ENCODE results near the gene ZGPAT. TPM values are rescaled to one million over a fixed set of nuclear protein-coding genes. Genes with fewer than 3 reads are reported as not detected.

ZGPAT gene
- total RNA-seq, 2 experiments from 2014 or later, result 22.4 to 22.5 TPM

DNA sequence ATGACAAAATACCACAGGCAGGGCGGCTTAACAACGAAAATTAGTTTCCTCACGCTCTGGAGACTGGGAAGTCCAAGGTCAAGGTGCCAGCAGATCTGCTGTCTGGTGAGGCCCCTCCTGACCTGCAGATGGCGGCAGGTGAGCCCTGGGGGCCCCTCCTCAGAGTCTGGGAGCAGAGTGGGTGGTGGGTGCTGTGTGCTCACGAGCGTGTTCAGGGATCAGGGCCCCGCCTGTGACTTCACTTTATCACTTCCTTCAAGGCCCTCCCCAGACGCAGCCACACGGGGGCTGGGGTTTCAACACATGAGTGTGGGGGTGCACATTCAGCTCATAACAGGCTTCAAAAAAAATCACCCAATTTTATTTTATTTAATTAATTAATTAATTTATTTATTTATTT, 71.0 kb downstream of the ZGPAT start:
- no peaks in the 10 kb centered on the region for H3K27me3 Mint-ChIP-seq

DNA sequence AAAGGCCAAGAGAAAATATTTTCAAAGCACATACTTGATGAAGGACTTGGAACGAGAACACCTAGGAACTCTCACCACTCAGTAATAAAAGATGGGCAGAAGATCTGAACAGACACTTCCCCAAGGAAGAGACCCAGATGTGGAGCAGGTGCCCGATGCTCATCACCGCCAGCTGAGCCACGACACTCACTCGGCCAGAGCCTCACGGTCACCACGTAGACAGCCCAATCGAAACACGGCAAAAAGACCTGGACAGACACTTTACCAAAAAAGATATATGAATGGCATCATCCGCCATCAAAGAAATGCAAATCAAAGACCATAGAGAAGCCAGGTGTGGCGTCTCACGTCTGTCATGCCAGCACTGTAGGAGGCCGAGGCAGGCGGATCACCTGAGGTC, 73.3 kb downstream of the ZGPAT start:
- ATAC-seq (no peak), DNase-seq (no peak)
- intact Hi-C loops (cut with micrococcal nuclease), result no loop called here
- TF ChIP-seq, protein P1, sequence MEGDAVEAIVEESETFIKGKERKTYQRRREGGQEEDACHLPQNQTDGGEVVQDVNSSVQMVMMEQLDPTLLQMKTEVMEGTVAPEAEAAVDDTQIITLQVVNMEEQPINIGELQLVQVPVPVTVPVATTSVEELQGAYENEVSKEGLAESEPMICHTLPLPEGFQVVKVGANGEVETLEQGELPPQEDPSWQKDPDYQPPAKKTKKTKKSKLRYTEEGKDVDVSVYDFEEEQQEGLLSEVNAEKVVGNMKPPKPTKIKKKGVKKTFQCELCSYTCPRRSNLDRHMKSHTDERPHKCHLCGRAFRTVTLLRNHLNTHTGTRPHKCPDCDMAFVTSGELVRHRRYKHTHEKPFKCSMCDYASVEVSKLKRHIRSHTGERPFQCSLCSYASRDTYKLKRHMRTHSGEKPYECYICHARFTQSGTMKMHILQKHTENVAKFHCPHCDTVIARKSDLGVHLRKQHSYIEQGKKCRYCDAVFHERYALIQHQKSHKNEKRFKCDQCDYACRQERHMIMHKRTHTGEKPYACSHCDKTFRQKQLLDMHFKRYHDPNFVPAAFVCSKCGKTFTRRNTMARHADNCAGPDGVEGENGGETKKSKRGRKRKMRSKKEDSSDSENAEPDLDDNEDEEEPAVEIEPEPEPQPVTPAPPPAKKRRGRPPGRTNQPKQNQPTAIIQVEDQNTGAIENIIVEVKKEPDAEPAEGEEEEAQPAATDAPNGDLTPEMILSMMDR (IDR thresholded peaks at IDR 0.05), result no peak
- Mint-ChIP-seq H3K4me1 (ENCODE audit: low read depth) (peaks cover 14% of the 10 kb centered on the region), H3K4me3 (no peak overlapping the region), H3K36me3 (ENCODE audit: low read depth) (no peaks in the 10 kb centered on the region), H3K9me3 (no peaks in the 10 kb centered on the region), H3K27ac (no peak overlapping the region), H3K27me3 (no peaks in the 10 kb centered on the region)
- CTCF ChIA-PET, result interaction anchor here (1.5 kb wide), 1 partner anchor 202 kb away, joined by 4 read pairs; no protein-coding TSS in a partner anchor
- POLR2A ChIA-PET, result no interaction called here

More for the DNA sequence above, 71.0 kb downstream of the ZGPAT start:
- H3K4me1 Mint-ChIP-seq (ENCODE audit: low read depth), result peaks cover 16% of the 10 kb centered on the region
- DNase-seq, result no peak
- H3K4me3 Mint-ChIP-seq, result no peak overlapping the region
- no peaks in the 10 kb centered on the region for H3K36me3 Mint-ChIP-seq (ENCODE audit: low read depth)
- no peak overlapping the region for H3K27ac Mint-ChIP-seq
- no peaks in the 10 kb centered on the region for H3K9me3 Mint-ChIP-seq
- CTCF ChIA-PET, result interaction anchor here (1.2 kb wide), 1 partner anchor 16 kb away, joined by 4 read pairs; no protein-coding TSS in a partner anchor
- ATAC-seq, result no peak
- POLR2A ChIA-PET, result no interaction called here
- TF ChIP-seq, protein P1 (IDR thresholded peaks at IDR 0.05), result no peak
- intact Hi-C loops (cut with micrococcal nuclease), result no loop called here

DNA sequence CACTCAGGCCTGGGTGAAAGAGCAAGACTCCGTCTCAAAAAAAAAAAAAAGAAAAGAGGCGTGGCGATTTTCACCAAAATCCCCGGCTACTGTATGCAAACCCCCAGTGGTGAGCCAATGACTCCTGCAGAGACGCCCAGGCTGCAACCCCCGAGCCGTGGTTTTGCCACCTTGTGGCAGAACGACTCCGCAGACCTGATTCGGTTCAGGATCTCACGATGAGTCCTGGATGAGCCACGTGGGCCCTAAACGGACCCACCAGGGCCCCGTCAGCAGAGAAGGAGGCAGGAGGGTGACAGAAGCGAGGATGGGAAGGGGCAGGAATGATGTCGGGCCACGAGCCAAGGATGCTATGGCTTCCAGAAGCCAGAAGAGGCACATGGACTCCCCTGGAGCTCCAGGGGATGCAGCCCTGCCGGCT, 74.2 kb downstream of the ZGPAT start:
- DNase-seq (peak; percentile 80), ATAC-seq (peak; percentile 94)
- H3K27ac Mint-ChIP-seq, result peak overlapping the region; percentile 15
- CTCF ChIA-PET, result no interaction called here
- H3K9me3 Mint-ChIP-seq, result no peaks in the 10 kb centered on the region
- intact Hi-C loops (cut with micrococcal nuclease), result no loop called here
- H3K36me3 Mint-ChIP-seq (ENCODE audit: low read depth), result no peaks in the 10 kb centered on the region
- TF ChIP-seq, protein P1 (IDR thresholded peaks at IDR 0.05), result peak; percentile 41
- POLR2A ChIA-PET, result interaction anchor here (1.0 kb wide), 1 partner anchor 36 kb away, joined by 3 read pairs; no protein-coding TSS in a partner anchor
- H3K27me3 Mint-ChIP-seq, result no peaks in the 10 kb centered on the region
- peaks cover 14% of the 10 kb centered on the region for H3K4me1 Mint-ChIP-seq (ENCODE audit: low read depth)
- H3K4me3 Mint-ChIP-seq, result no peak overlapping the region

DNA sequence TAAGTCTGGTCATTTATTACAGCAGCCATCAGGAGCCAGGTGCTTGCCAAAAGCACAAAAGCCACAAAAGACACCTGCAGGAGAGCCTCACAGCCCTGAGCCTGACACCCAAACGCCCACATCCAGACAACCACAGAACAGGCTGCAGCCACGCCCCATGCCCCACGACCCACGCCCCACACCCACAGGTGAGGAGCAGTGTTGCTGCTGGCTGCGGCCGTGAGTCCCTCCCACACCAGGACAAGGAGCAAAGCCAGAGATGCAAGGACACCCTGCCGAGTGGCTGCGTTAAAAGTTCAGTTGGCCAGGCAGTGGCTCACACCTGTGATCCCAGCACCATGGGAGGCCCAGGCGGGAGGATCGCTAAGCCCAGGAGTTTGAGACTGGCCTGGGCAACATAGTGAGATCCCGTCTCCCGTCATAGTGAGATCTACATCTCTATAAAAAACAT, 74.7 kb downstream of the ZGPAT start:
- ATAC-seq, result no peak
- H3K4me1 Mint-ChIP-seq (ENCODE audit: low read depth), result peaks cover 14% of the 10 kb centered on the region
- H3K27me3 Mint-ChIP-seq, result no peaks in the 10 kb centered on the region
- no peaks in the 10 kb centered on the region for H3K9me3 Mint-ChIP-seq
- H3K36me3 Mint-ChIP-seq (ENCODE audit: low read depth), result no peaks in the 10 kb centered on the region
- DNase-seq, result no peak
- intact Hi-C loops (cut with micrococcal nuclease), result no loop called here
- POLR2A ChIA-PET, result interaction anchor here (0.6 to 1.0 kb wide), 3 partner anchors 37 to 141 kb away, joined by 3 read pairs; partner anchors contain the start of gene LIME1
- CTCF ChIA-PET, result interaction anchor here (5.0 kb wide), 1 partner anchor 83 kb away, joined by 22 read pairs; the partner anchor contains the start of gene TPD52L2
- peak overlapping the region; percentile 15 for H3K27ac Mint-ChIP-seq
- TF ChIP-seq, protein P1 (IDR thresholded peaks at IDR 0.05), result no peak
- no peak overlapping the region for H3K4me3 Mint-ChIP-seq

DNA sequence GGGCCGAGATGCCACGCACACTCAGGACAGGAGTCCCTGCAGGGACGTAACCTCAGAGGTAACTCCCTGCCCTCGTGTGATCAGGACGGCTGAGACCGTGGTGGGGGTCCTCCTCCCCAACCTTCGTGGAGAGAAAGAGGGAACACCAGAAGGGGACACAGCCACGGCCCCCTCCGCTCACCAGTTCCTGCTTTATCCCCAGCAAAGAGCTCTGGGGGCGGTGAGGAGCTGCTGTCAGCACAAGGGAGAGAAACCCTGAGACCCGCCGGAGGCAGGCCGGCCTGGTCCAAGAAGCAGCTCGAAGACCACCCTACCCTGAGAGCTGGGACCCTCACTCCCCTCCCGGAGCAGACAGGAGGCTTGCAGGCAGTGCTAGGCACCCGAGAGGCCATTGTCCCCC, 76.1 kb downstream of the ZGPAT start:
- no peak for DNase-seq
- Mint-ChIP-seq H3K4me3 (no peak overlapping the region), H3K9me3 (no peaks in the 10 kb centered on the region), H3K36me3 (ENCODE audit: low read depth) (no peaks in the 10 kb centered on the region), H3K4me1 (ENCODE audit: low read depth) (peaks cover 14% of the 10 kb centered on the region), H3K27me3 (no peaks in the 10 kb centered on the region), H3K27ac (no peak overlapping the region)
- intact Hi-C loops (cut with micrococcal nuclease), result no loop called here
- TF ChIP-seq, protein P1 (IDR thresholded peaks at IDR 0.05), result no peak
- CTCF ChIA-PET, result interaction anchor here (1.1 to 5.0 kb wide), 5 partner anchors 9 to 246 kb away, joined by 3 to 37 read pairs (median 5); partner anchors contain the start of genes ARFRP1, PTK6, TNFRSF6B and TPD52L2
- POLR2A ChIA-PET, result no interaction called here
- ATAC-seq, result no peak

All from activated CD8-positive, alpha-beta T cell treated with anti-CD3 and anti-CD28 coated beads for 36 hours (primary cell).